Spleen (tissue), 11 donors: Measurements from ENCODE around the gene TMEM130. TPM values are rescaled to one million over a fixed set of nuclear protein-coding genes. Genes with fewer than 3 reads are reported as not detected.
"Not testable (repeated sequence)": the region's sequence is repeated elsewhere in the genome, so short reads cannot be mapped to it uniquely, and the experiment has no call there.

ENCODE experiments used
- DNase-seq: peaks from one replicate; pipeline ENCODE4 v3.0.0-alpha.2; 2020
- H3K27ac ChIP-seq, 8 donors: fragments of 200-600 bp; sonication (generic) in 7 of 8; 1 replicate in 4 of 8; 2 replicates in 4 of 8; pipeline versions ENCODE4 v1.5.0 to v1.8.0; 2016 to 2021; ENCODE audit warnings: inconsistent platforms in 4 of 8, mild to moderate bottlenecking in 4 of 8, moderate library complexity in 1 of 8
- H3K27me3 ChIP-seq, 7 donors: fragments of 200-600 bp; sonication (generic) in 6 of 7; replicated peaks in 1 of 7; 1 replicate in 4 of 7; 2 replicates in 3 of 7; pipeline versions ENCODE4 v1.5.0 to v1.8.0; 2016 to 2021; ENCODE audit warnings: inconsistent platforms in 3 of 7, mild to moderate bottlenecking in 1 of 7
- H3K36me3 ChIP-seq, 6 donors: fragments of 200-600 bp; sonication (generic) in 5 of 6; 1 replicate in 4 of 6; 2 replicates in 2 of 6; pipeline versions ENCODE4 v1.5.0 to v1.8.0; 2016 to 2021; ENCODE audit warnings: inconsistent platforms in 2 of 6
- H3K4me1 ChIP-seq, 6 donors: fragments of 200-600 bp; sonication (generic) in 5 of 6; 1 replicate in 3 of 6; 2 replicates in 3 of 6; pipeline versions ENCODE4 v1.5.0 to v1.8.0; 2016 to 2021; ENCODE audit warnings: inconsistent platforms in 3 of 6
- H3K4me3 ChIP-seq, 8 donors: fragments of 200-600 bp; sonication (generic) in 7 of 8; 1 replicate in 4 of 8; 2 replicates in 4 of 8; pipeline versions ENCODE4 v1.5.0 to v1.8.0; 2016 to 2021; ENCODE audit warnings: inconsistent platforms in 4 of 8, mild to moderate bottlenecking in 4 of 8, moderate library complexity in 2 of 8
- H3K9me3 ChIP-seq, 8 donors: fragments of 200-600 bp; sonication (generic) in 7 of 8; 1 replicate in 4 of 8; 2 replicates in 4 of 8; pipeline versions ENCODE4 v1.5.0 to v1.8.0; 2016 to 2021; ENCODE audit warnings: inconsistent platforms in 4 of 8
- POLR2A ChIP-seq, 3 donors: fragments of 450-650 bp; IDR thresholded peaks; one replicate each; pipeline ENCODE4 v1.5.1; 2017; ENCODE audit warnings: antibody characterized with exemption in 3 of 3, mild to moderate bottlenecking in 1 of 3
- POLR2AphosphoS5 ChIP-seq, 3 donors: sonication (generic); formaldehyde crosslinking; IDR thresholded peaks; one replicate each; pipeline ENCODE4 v1.5.1; 2017; ENCODE audit warnings: antibody characterized with exemption in 3 of 3
- WGBS, 5 donors: extraction: QIAGEN DNeasy Blood & Tissue Kit in 3 of 5; methylation state at CpG; one replicate each; pipeline versions ENCODE4 v1.1.5 to v1.1.7; 2013 to 2018; 5-methylcytosine and 5-hydroxymethylcytosine counted together
- intact Hi-C: fragments of 100-400 bp; cut with DNase I; formaldehyde crosslinking; loops from one replicate; pipeline ENCODE4 v1.15.0; 2023; ENCODE audit warnings: low total_unique reads
- polyA plus RNA-seq, 3 donors: library from polyadenylated mRNA; stranded (reverse); fragments of 200-250 nt; gene quantifications; one replicate each; pipeline ENCODE4 v1.2.1, GENCODE V29; 2013
- total RNA-seq, 7 donors: library from RNA; depleted of rRNA in 3 of 7; stranded (reverse); fragments of >200 nt in 3 of 7; fragmentation: NEBNext Ultra II Directional in 4 of 7; extraction: Animal tissue kit (Norgen Biotek cat#: 25700) in 4 of 7; gene quantifications; one replicate each; pipeline versions ENCODE4 v1.1.0 to v1.2.1, GENCODE V29; 2016 to 2021
- TF ChIP-seq, protein P1 (sequence below), 11 experiments: fragments of 200-600 bp in 7 of 11; fragments of 450-650 bp in 4 of 11; sonication (generic) in 4 of 11; IDR thresholded peaks in 8 of 11; conservative IDR thresholded peaks in 3 of 11; 1 replicate in 7 of 11; 2 replicates in 4 of 11; pipeline versions ENCODE4 v1.4.0 to v1.8.0; 2016 to 2021; ENCODE audit warnings: antibody characterized with exemption in 11 of 11, inconsistent platforms in 4 of 11, mild to moderate bottlenecking in 1 of 11
- donor health status: healthy with polysubstance abuse.
- donor health status: DM: no; HTN: no; CAD: no; lungs with moderate emphysema.
- donor health status: DM: no; HTN: no; CAD: no.
- donor health status: Bipolar disorder and iron deficiency.
- donor health status: healthy.
- donor health status: DM: no; HTN: no; CAD: no.
- donor health status: DM: yes; HTN: yes; CAD: no.

The TMEM130 gene
- total and polyA plus RNA-seq, 10 donors = 0.11 to 0.55 (median 0.37) TPM; not detected in 3

DNA sequence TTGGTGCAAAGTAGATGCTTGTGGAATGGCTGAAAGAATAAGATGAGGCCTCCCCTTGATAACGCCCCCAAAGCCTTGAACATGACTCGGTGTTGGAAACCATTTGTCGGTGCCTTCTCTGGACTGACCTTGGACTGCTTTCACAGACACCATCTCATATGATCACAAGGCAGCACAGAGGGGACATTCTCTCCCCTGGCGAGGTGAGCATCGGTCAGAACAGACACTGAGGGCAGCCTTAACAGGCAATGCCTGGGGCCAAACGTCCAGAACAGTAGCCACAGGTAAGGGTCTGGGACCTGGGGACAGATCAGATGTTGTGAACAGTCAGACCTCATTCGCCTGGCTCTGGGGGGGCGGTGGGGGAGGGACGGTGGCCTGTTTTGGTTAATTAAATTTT is 5.7 kb upstream of the TMEM130 start:
- Histone ChIP-seq H3K4me3 (no peak overlapping the region), H3K9me3 (no peaks in the 10 kb centered on the region), H3K4me1 (peaks cover 10 to 34% (median 21%) of the 10 kb centered on the region in 6 donors), H3K27me3 (peaks cover 0 to 17% (median 13%) of the 10 kb centered on the region in 7 donors), H3K27ac (no peak overlapping the region), H3K36me3 (no peaks in the 10 kb centered on the region)
- intact Hi-C loops = no loop called here
- peak; percentile 41 for DNase-seq
- TF ChIP-seq POLR2A (IDR thresholded peaks at IDR 0.05) = no peak
- TF ChIP-seq, protein P1, sequence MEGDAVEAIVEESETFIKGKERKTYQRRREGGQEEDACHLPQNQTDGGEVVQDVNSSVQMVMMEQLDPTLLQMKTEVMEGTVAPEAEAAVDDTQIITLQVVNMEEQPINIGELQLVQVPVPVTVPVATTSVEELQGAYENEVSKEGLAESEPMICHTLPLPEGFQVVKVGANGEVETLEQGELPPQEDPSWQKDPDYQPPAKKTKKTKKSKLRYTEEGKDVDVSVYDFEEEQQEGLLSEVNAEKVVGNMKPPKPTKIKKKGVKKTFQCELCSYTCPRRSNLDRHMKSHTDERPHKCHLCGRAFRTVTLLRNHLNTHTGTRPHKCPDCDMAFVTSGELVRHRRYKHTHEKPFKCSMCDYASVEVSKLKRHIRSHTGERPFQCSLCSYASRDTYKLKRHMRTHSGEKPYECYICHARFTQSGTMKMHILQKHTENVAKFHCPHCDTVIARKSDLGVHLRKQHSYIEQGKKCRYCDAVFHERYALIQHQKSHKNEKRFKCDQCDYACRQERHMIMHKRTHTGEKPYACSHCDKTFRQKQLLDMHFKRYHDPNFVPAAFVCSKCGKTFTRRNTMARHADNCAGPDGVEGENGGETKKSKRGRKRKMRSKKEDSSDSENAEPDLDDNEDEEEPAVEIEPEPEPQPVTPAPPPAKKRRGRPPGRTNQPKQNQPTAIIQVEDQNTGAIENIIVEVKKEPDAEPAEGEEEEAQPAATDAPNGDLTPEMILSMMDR (IDR thresholded peaks at IDR 0.05 in 8 of 11, conservative IDR thresholded peaks at IDR 0.05 in 3 of 11) = no peak
- no peak for TF ChIP-seq POLR2AphosphoS5 (IDR thresholded peaks at IDR 0.05)
- whole genome bisulfite sequencing, 5 donors = 80 to 90% (median 83%) methylated on average over 7 to 9 of the region's 9 CpGs

DNA sequence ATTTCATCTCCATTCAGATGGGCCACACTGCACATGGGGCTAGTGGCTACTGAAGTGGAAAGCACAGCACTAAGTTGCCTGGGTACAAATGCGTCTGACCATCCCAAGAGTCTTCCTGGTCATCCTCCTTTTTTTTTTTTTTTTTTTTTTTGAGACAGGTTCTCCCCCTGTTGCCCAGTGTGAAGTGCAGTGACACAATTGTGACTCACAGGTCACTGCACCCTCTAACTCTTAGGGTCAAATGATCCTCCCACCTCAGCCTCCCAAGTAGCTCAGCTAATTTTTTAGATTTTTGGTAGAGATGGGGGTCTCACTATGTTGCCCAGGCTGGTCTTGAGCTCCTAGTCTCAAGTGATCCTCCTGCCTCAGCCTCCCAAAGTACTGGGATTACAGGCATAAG is 5.1 kb upstream of the TMEM130 start:
- peaks cover 0 to 23% (median 15%) of the 10 kb centered on the region in 7 donors for H3K27me3 ChIP-seq
- TF ChIP-seq, protein P1 (IDR thresholded peaks at IDR 0.05 in 8 of 11, conservative IDR thresholded peaks at IDR 0.05 in 3 of 11) = no peak
- TF ChIP-seq POLR2AphosphoS5 (IDR thresholded peaks at IDR 0.05) = no peak
- no peak for TF ChIP-seq POLR2A (IDR thresholded peaks at IDR 0.05)
- H3K4me3 ChIP-seq = no peak overlapping the region
- H3K36me3 ChIP-seq = no peaks in the 10 kb centered on the region
- H3K4me1 ChIP-seq = peaks cover 4 to 34% (median 18%) of the 10 kb centered on the region in 6 donors
- DNase-seq = no peak
- intact Hi-C loops = no loop called here
- no peak overlapping the region for H3K27ac ChIP-seq
- 82 to 100% (median 89%) methylated on average over 1 of the region's 1 CpG for WGBS, 5 donors
- H3K9me3 ChIP-seq = no peaks in the 10 kb centered on the region

DNA sequence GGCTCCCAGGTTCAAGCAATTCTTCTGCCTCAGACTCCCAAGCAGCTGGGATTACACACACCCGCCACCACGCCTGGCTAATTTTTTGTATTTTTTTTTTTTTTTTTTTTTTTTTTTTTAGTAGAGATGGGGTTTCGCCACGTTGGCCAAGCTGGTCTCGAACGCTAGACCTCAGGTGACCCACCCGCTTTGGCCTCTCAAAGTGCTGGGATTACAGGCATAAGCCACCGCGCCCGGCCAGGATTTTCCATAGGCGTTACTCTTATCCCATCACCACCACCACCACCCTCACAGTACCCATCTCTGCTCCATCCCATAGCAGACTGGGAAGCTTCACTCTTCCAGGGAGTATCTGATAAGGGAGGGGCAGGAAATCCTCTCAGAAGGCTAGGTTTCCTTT is 3.8 kb upstream of the TMEM130 start:
- intact Hi-C loops, H3K4me3 ChIP-seq, H3K27ac ChIP-seq, H3K9me3 ChIP-seq, H3K36me3 ChIP-seq: not testable (repeated sequence)
- H3K4me1 ChIP-seq = peaks cover 6 to 39% (median 23%) of the 10 kb centered on the region in 6 donors
- WGBS, 5 donors = 81 to 90% (median 82%) methylated on average over 11 of the region's 11 CpGs
- peaks cover 0 to 36% (median 27%) of the 10 kb centered on the region in 7 donors for H3K27me3 ChIP-seq
- DNase-seq = peak; percentile 54

DNA sequence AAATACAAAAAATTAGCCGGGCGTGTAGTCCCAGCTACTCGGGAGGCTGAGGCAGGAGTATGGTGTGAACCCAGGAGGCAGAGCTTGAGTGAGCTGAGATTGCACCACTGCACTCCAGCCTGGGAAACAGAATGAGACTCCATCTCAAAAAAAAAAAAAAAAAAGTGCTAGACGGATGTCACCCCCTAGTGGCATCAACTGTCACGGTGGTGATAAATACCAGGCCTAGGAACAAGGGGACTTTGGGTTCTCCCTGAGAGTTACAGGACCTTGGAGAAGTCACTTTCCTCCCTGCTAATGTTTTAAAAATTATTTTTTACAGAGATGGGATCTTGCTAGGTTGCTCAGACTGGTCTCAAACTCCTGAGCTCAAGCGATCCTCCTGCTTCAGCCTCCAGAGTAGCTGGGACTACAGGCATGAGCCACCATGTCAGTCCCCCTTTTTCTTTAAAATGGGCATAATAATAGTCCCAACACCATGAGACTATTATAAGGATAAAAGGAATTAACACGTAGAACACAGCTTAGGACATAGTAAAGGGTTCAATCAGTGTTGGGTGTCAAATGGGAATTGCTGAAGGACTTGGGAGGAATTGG is 2.6 kb upstream of the TMEM130 start:
- Histone ChIP-seq H3K27ac (no peak overlapping the region), H3K4me1 (peaks cover 3 to 31% (median 15%) of the 10 kb centered on the region in 6 donors), H3K9me3 (no peaks in the 10 kb centered on the region), H3K36me3 (no peaks in the 10 kb centered on the region), H3K4me3 (no peak overlapping the region), H3K27me3 (peaks cover 0 to 48% (median 32%) of the 10 kb centered on the region in 7 donors)
- TF ChIP-seq, protein P1 (IDR thresholded peaks at IDR 0.05 in 8 of 11, conservative IDR thresholded peaks at IDR 0.05 in 3 of 11) = peak in 5 of 11 experiments; percentile 11 to 29 (median 19)
- no peak for TF ChIP-seq POLR2AphosphoS5 (IDR thresholded peaks at IDR 0.05)
- peak; percentile 16 for DNase-seq
- 62 to 66% (median 65%) methylated on average over 7 of the region's 7 CpGs for WGBS, 5 donors
- intact Hi-C loops = no loop called here
